ENCODE results near the gene SOCS7. TPM values are rescaled to one million over a fixed set of nuclear protein-coding genes. Genes with fewer than 3 reads are reported as not detected.
A peak's percentile ranks its signal among the peaks of the same experiment; 100 is the strongest.

SOCS7 gene
- total and polyA plus RNA-seq, 7 experiments from 2014 or later: 0.57 to 23.3 (median 19.6) TPM

- Mint-ChIP-seq H3K27me3 (peaks cover 0 to 3% (median 0%) of the 10 kb centered on the region in 5 donors), H3K9me3 (no peaks in the 10 kb centered on the region), H3K36me3 (peaks cover 3 to 19% (median 14%) of the 10 kb centered on the region in 5 donors), H3K4me1 (peaks cover 4 to 20% (median 10%) of the 10 kb centered on the region in 7 donors), H3K27ac (no peak overlapping the region), H3K4me3 (no peak overlapping the region)
- Histone ChIP-seq H3K27ac (ENCODE audit: low read depth, low read length) (no peak overlapping the region), H3K4me3 (ENCODE audit: low read length) (no peak overlapping the region), H3K4me1 (ENCODE audit: control insufficient read depth in 2 of 2, insufficient read depth in 2 of 2, low read length in 2 of 2) (no peaks in the 10 kb centered on the region), H3K27me3 (ENCODE audit: control insufficient read depth in 2 of 2, insufficient read depth in 2 of 2, low read length in 2 of 2) (no peaks in the 10 kb centered on the region), H3K36me3 (ENCODE audit: control insufficient read depth in 2 of 3, insufficient read depth in 3 of 3, low read length in 3 of 3) (peaks cover 0 to 34% (median 0%) of the 10 kb centered on the region in 3 experiments), H3K9me3 (ENCODE audit: control insufficient read depth in 2 of 3, low read length in 3 of 3) (no peaks in the 10 kb centered on the region)
- CTCF ChIA-PET: interaction anchor here (1.1 to 1.3 kb wide), 2 partner anchors 25 to 57 kb away, joined by 3 to 5 read pairs; no protein-coding TSS in a partner anchor
- intact Hi-C loops (cut with micrococcal nuclease): loop anchor here in 1 of 2 donors (5.0 kb wide), 1 partner anchor 622 kb away; no protein-coding TSS in a partner anchor
- DNase-seq: no peak
- no peak for ATAC-seq
- POLR2A ChIA-PET: interaction anchor here (0.6 kb wide), 1 partner anchor 1162 kb away, joined by 7 read pairs; no protein-coding TSS in a partner anchor
Measured at GRCh38 chr17:38324141-38324697, 27.4 kb upstream of the SOCS7 start.

GRCh38 chr17:38324772-38325171, 26.9 kb upstream of the SOCS7 start:
- POLR2A ChIA-PET: interaction anchor here (0.5 to 0.6 kb wide), 2 partner anchors 912 to 1161 kb away, joined by 3 to 7 read pairs; no protein-coding TSS in a partner anchor
- ATAC-seq (no peak), DNase-seq (no peak)
- H3K27ac ChIP-seq (ENCODE audit: low read depth, low read length): no peak overlapping the region
- Mint-ChIP-seq H3K36me3 (peaks cover 3 to 16% (median 12%) of the 10 kb centered on the region in 5 donors), H3K4me3 (no peak overlapping the region), H3K27ac (peak overlapping the region in 1 of 9 donors; percentile 72), H3K27me3 (peaks cover 0 to 3% (median 0%) of the 10 kb centered on the region in 5 donors), H3K9me3 (no peaks in the 10 kb centered on the region), H3K4me1 (peaks cover 4 to 20% (median 10%) of the 10 kb centered on the region in 7 donors)
- CTCF ChIA-PET: interaction anchor here (0.6 to 1.1 kb wide), 2 partner anchors 11 to 24 kb away, joined by 4 to 5 read pairs; no protein-coding TSS in a partner anchor
- no peaks in the 10 kb centered on the region for H3K27me3 ChIP-seq (ENCODE audit: control insufficient read depth in 2 of 2, insufficient read depth in 2 of 2, low read length in 2 of 2)
- H3K9me3 ChIP-seq (ENCODE audit: control insufficient read depth in 2 of 3, low read length in 3 of 3): no peaks in the 10 kb centered on the region
- no peak overlapping the region for H3K4me3 ChIP-seq (ENCODE audit: low read length)
- H3K36me3 ChIP-seq (ENCODE audit: control insufficient read depth in 2 of 3, insufficient read depth in 3 of 3, low read length in 3 of 3): peaks cover 0 to 30% (median 0%) of the 10 kb centered on the region in 3 experiments
- intact Hi-C loops (cut with micrococcal nuclease): loop anchor here in 1 of 2 donors (5.0 kb wide), 1 partner anchor 622 kb away; no protein-coding TSS in a partner anchor
- H3K4me1 ChIP-seq (ENCODE audit: control insufficient read depth in 2 of 2, insufficient read depth in 2 of 2, low read length in 2 of 2): no peaks in the 10 kb centered on the region

GRCh38 chr17:38325221-38325851, 26.3 kb upstream of the SOCS7 start:
- ChIA-PET CTCF (interaction anchor here (0.6 kb wide), 2 partner anchors 10 to 819 kb away, joined by 3 to 4 read pairs; no protein-coding TSS in a partner anchor), POLR2A (interaction anchor here (0.5 to 1.4 kb wide), 2 partner anchors 27 to 913 kb away, joined by 3 read pairs; partner anchors contain the start of gene SOCS7)
- no peaks in the 10 kb centered on the region for H3K9me3 ChIP-seq (ENCODE audit: control insufficient read depth in 2 of 3, low read length in 3 of 3)
- peaks cover 0 to 8% (median 0%) of the 10 kb centered on the region in 5 donors for H3K27me3 Mint-ChIP-seq
- no peak for ATAC-seq
- no peak overlapping the region for H3K4me3 Mint-ChIP-seq
- peaks cover 4 to 20% (median 10%) of the 10 kb centered on the region in 7 donors for H3K4me1 Mint-ChIP-seq
- H3K36me3 Mint-ChIP-seq: peaks cover 3 to 12% (median 11%) of the 10 kb centered on the region in 5 donors
- no peaks in the 10 kb centered on the region for H3K9me3 Mint-ChIP-seq
- H3K4me1 ChIP-seq (ENCODE audit: control insufficient read depth in 2 of 2, insufficient read depth in 2 of 2, low read length in 2 of 2): no peaks in the 10 kb centered on the region
- no peak for DNase-seq
- no peak overlapping the region for H3K27ac ChIP-seq (ENCODE audit: low read depth, low read length)
- H3K27me3 ChIP-seq (ENCODE audit: control insufficient read depth in 2 of 2, insufficient read depth in 2 of 2, low read length in 2 of 2): no peaks in the 10 kb centered on the region
- intact Hi-C loops (cut with micrococcal nuclease): no loop called here
- H3K27ac Mint-ChIP-seq: peak overlapping the region in 4 of 9 donors; percentile 5 to 72 (median 34)
- peaks cover 0 to 26% (median 0%) of the 10 kb centered on the region in 3 experiments for H3K36me3 ChIP-seq (ENCODE audit: control insufficient read depth in 2 of 3, insufficient read depth in 3 of 3, low read length in 3 of 3)
- no peak overlapping the region for H3K4me3 ChIP-seq (ENCODE audit: low read length)

DNA sequence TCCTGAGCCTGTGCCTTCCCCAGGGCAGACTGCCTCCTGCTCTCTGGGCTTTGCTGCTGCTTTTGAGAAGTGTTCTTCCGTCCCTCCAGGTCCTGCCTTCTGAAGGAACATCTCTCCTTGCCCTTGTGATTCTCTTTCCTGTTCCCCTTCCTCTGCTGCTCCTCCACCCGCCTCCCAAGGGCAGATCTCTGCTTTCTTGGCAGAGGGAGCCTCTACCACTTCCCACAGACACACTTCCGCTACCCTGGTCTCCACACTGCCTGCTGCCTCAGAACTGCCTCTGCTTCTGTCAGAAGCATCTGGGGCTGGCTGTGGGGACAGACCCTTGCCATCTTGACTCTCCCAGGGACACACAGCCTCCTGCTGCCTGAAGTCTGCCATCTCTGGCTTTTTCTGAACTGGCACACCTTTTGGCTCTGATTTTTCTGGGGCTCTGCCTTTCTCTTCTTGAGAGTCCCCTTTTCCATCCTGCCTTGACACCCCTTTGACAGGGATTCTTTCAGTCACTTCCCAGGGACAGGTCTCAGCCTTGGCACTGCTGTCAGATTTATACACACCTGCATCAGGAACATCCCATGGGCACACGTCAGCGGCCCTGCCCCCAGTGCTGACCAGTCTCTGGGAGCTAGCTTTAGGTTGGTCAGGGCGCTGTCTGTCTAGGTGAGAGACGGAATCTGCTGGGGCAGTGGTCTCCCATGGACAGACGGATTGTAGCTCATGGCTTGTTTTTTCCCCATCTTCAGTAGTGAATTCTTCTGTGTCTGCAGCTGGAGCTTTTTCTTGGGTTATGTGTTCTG, 24.4 kb upstream of the SOCS7 start:
- intact Hi-C loops (cut with micrococcal nuclease): no loop called here
- POLR2A ChIA-PET: no interaction called here
- H3K27ac Mint-ChIP-seq: peak overlapping the region in 2 of 9 donors; percentile 49 to 58
- H3K9me3 ChIP-seq (ENCODE audit: control insufficient read depth in 2 of 3, low read length in 3 of 3): no peaks in the 10 kb centered on the region
- no peak overlapping the region for H3K4me3 ChIP-seq (ENCODE audit: low read length)
- H3K4me1 Mint-ChIP-seq: peaks cover 4 to 20% (median 10%) of the 10 kb centered on the region in 7 donors
- H3K27me3 Mint-ChIP-seq: peaks cover 0 to 12% (median 2%) of the 10 kb centered on the region in 5 donors
- DNase-seq: no peak
- H3K4me1 ChIP-seq (ENCODE audit: control insufficient read depth in 2 of 2, insufficient read depth in 2 of 2, low read length in 2 of 2): no peaks in the 10 kb centered on the region
- CTCF ChIA-PET: no interaction called here
- peak; percentile 63 for ATAC-seq
- H3K4me3 Mint-ChIP-seq: no peak overlapping the region
- no peaks in the 10 kb centered on the region for H3K9me3 Mint-ChIP-seq
- no peak overlapping the region for H3K27ac ChIP-seq (ENCODE audit: low read depth, low read length)
- H3K27me3 ChIP-seq (ENCODE audit: control insufficient read depth in 2 of 2, insufficient read depth in 2 of 2, low read length in 2 of 2): no peaks in the 10 kb centered on the region
- peaks cover 0 to 15% (median 0%) of the 10 kb centered on the region in 3 experiments for H3K36me3 ChIP-seq (ENCODE audit: control insufficient read depth in 2 of 3, insufficient read depth in 3 of 3, low read length in 3 of 3)
- peaks cover 0 to 6% (median 4%) of the 10 kb centered on the region in 5 donors for H3K36me3 Mint-ChIP-seq

- Histone ChIP-seq H3K27ac (ENCODE audit: low read depth, low read length) (no peak overlapping the region), H3K27me3 (ENCODE audit: control insufficient read depth in 2 of 2, insufficient read depth in 2 of 2, low read length in 2 of 2) (no peaks in the 10 kb centered on the region), H3K4me3 (ENCODE audit: low read length) (no peak overlapping the region), H3K36me3 (ENCODE audit: control insufficient read depth in 2 of 3, insufficient read depth in 3 of 3, low read length in 3 of 3) (peaks cover 0 to 9% (median 0%) of the 10 kb centered on the region in 3 experiments), H3K9me3 (ENCODE audit: control insufficient read depth in 2 of 3, low read length in 3 of 3) (no peaks in the 10 kb centered on the region), H3K4me1 (ENCODE audit: control insufficient read depth in 2 of 2, insufficient read depth in 2 of 2, low read length in 2 of 2) (no peaks in the 10 kb centered on the region)
- Mint-ChIP-seq H3K4me3 (no peak overlapping the region), H3K36me3 (peaks cover 0 to 1% (median 0%) of the 10 kb centered on the region in 5 donors), H3K4me1 (peaks cover 4 to 20% (median 10%) of the 10 kb centered on the region in 7 donors), H3K27me3 (peaks cover 0 to 12% (median 2%) of the 10 kb centered on the region in 5 donors), H3K9me3 (no peaks in the 10 kb centered on the region), H3K27ac (peak overlapping the region in 2 of 9 donors; percentile 32 to 48)
- no peak for ATAC-seq
- ChIA-PET POLR2A (no interaction called here), CTCF (no interaction called here)
- intact Hi-C loops (cut with micrococcal nuclease): no loop called here
- no peak for DNase-seq
Measured at GRCh38 chr17:38327936-38328335, 23.7 kb upstream of the SOCS7 start.

- Mint-ChIP-seq H3K9me3 (no peaks in the 10 kb centered on the region), H3K4me1 (peaks cover 4 to 20% (median 10%) of the 10 kb centered on the region in 7 donors), H3K4me3 (no peak overlapping the region), H3K27me3 (peaks cover 0 to 16% (median 3%) of the 10 kb centered on the region in 5 donors), H3K36me3 (no peaks in the 10 kb centered on the region), H3K27ac (no peak overlapping the region)
- no peaks in the 10 kb centered on the region for H3K27me3 ChIP-seq (ENCODE audit: control insufficient read depth in 2 of 2, insufficient read depth in 2 of 2, low read length in 2 of 2)
- H3K27ac ChIP-seq (ENCODE audit: low read depth, low read length): no peak overlapping the region
- ATAC-seq (no peak), DNase-seq (no peak)
- no peak overlapping the region for H3K4me3 ChIP-seq (ENCODE audit: low read length)
- intact Hi-C loops (cut with micrococcal nuclease): no loop called here
- ChIA-PET CTCF (interaction anchor here (1.1 kb wide), 1 partner anchor 21 kb away, joined by 5 read pairs; no protein-coding TSS in a partner anchor), POLR2A (no interaction called here)
- H3K9me3 ChIP-seq (ENCODE audit: control insufficient read depth in 2 of 3, low read length in 3 of 3): no peaks in the 10 kb centered on the region
- no peaks in the 10 kb centered on the region for H3K4me1 ChIP-seq (ENCODE audit: control insufficient read depth in 2 of 2, insufficient read depth in 2 of 2, low read length in 2 of 2)
- peaks cover 0 to 2% (median 0%) of the 10 kb centered on the region in 3 experiments for H3K36me3 ChIP-seq (ENCODE audit: control insufficient read depth in 2 of 3, insufficient read depth in 3 of 3, low read length in 3 of 3)
Measured at GRCh38 chr17:38328620-38329019, 23.0 kb upstream of the SOCS7 start.

Measured in naive thymus-derived CD4-positive, alpha-beta T cell (primary cell).